GM12872 (cell line): ENCODE results near the gene SH3RF1.
A peak's percentile ranks its signal among the peaks of the same experiment; 100 is the strongest.

Source experiments
- TF ChIP-seq, protein P1 (sequence below): IDR thresholded peaks from 3 replicates; pipeline ENCODE4 v1.5.1; 2011; ENCODE audit warnings: low read depth, mild to moderate bottlenecking, low read length, moderate library complexity; ENCODE audit not compliant: insufficient read depth

SH3RF1 gene

GRCh38 chr4:169271692-169272007 is 894 bp upstream of the SH3RF1 start:
- TF ChIP-seq, protein P1, sequence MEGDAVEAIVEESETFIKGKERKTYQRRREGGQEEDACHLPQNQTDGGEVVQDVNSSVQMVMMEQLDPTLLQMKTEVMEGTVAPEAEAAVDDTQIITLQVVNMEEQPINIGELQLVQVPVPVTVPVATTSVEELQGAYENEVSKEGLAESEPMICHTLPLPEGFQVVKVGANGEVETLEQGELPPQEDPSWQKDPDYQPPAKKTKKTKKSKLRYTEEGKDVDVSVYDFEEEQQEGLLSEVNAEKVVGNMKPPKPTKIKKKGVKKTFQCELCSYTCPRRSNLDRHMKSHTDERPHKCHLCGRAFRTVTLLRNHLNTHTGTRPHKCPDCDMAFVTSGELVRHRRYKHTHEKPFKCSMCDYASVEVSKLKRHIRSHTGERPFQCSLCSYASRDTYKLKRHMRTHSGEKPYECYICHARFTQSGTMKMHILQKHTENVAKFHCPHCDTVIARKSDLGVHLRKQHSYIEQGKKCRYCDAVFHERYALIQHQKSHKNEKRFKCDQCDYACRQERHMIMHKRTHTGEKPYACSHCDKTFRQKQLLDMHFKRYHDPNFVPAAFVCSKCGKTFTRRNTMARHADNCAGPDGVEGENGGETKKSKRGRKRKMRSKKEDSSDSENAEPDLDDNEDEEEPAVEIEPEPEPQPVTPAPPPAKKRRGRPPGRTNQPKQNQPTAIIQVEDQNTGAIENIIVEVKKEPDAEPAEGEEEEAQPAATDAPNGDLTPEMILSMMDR = no peak

DNA sequence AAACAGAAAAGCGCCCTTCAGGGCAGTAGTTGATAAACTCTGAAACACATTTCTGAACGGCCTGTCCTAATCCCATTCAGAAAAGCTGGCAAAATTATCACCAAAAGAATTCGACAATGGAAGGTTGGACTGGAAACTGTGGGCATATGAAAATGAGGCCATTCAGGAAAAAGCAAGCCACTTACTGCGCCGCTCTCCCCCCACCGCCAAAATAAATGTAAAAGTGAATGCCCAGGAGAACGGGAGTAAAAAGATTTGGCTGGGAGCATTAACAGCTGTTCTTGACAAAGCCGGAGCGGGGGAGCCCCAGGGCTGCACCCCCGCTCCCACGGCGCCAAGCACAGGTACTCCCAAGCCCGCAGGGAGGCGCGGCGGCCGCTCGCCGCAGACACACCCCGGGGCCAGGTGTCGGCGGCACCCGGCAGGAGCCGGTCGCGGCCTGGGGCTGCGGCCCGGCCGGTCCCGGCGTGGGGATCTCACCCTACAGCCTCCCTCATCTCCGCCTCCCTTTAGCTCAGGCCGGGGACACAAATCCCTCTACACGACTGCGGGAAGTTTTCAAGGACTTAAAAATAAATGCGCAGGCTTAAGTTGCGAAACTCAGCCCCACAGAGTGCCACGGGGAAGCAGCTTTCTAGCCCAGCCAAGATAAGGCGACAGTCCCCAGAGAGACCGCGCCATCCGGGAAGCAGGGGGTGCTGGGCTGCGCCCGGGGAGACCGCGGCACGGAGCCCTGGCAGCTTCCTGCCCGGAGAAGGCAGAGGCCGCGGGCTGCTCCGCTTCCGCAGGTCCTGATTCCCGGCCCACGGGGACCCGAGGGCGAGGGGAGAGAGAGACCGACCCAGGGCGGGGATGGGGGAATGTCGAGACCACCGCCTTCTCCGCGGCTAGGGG is 593 bp downstream of the SH3RF1 start:
- TF ChIP-seq, protein P1 = peak; percentile 20; the same call in 2 of the 3 replicates

GRCh38 chr4:169268951-169269760 is 1.6 kb downstream of the SH3RF1 start:
- TF ChIP-seq, protein P1 = no peak

DNA sequence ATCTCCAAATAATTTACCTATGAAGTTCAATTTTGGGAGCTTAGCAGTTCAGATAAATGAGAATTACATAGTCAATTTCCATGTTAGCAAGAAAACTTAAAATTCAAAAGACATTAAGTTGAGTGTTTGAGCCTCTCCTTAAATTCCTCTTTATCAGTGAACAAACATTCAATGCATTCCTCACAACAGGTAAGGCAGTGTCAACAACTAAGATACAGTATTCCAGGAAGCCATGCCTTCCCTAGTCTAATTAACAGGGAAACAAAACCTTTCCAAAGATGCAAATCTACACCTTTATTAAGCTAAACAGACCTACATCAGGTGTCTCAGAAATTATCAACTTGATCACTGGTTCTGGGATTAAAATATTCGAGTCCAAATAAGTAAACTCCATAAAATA is 3.7 kb downstream of the SH3RF1 start:
- TF ChIP-seq, protein P1 = no peak

- TF ChIP-seq, protein P1 = no peak
Measured at GRCh38 chr4:169266661-169267060, 4.1 kb downstream of the SH3RF1 start.

DNA sequence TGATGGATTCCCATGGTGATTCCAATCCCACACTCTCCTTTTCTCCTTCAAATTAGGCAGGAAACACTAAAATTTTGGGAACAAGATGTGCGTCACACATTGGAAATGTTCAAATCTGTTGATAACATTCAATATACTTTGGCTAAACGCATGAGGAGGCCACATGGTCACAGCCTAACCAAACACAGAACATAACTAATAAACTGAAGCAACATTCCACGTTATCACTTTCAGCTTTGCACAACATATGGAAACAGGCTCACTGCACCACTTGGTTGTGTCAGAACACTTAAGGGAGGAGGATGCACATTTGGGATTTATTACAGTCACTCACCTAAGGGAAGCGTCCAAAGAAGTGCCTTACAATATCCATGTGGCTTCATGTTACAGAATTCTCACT is 4.7 kb downstream of the SH3RF1 start:
- TF ChIP-seq, protein P1 = no peak

GRCh38 chr4:169263791-169264392 is 6.9 kb downstream of the SH3RF1 start:
- TF ChIP-seq, protein P1 = no peak
